ENCODE data around the gene MAD1L1. TPM values are rescaled to one million over a fixed set of nuclear protein-coding genes. Genes with fewer than 3 reads are reported as not detected.

MAD1L1 gene
- total RNA-seq, 3 donors from 2014 or later: 25.3 to 31.2 (median 26.2) TPM

- Histone ChIP-seq H3K36me3 (ENCODE audit: low read depth) (no peaks in the 10 kb centered on the region), H3K9me3 (no peaks in the 10 kb centered on the region), H3K4me1 (ENCODE audit: low read depth) (no peaks in the 10 kb centered on the region), H3K4me3 (no peak overlapping the region)
- DNase-seq (no peak), ATAC-seq (no peak)
- intact Hi-C loops (cut with DNase I, micrococcal nuclease): no loop called here
- TF ChIP-seq, protein P1, sequence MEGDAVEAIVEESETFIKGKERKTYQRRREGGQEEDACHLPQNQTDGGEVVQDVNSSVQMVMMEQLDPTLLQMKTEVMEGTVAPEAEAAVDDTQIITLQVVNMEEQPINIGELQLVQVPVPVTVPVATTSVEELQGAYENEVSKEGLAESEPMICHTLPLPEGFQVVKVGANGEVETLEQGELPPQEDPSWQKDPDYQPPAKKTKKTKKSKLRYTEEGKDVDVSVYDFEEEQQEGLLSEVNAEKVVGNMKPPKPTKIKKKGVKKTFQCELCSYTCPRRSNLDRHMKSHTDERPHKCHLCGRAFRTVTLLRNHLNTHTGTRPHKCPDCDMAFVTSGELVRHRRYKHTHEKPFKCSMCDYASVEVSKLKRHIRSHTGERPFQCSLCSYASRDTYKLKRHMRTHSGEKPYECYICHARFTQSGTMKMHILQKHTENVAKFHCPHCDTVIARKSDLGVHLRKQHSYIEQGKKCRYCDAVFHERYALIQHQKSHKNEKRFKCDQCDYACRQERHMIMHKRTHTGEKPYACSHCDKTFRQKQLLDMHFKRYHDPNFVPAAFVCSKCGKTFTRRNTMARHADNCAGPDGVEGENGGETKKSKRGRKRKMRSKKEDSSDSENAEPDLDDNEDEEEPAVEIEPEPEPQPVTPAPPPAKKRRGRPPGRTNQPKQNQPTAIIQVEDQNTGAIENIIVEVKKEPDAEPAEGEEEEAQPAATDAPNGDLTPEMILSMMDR (IDR thresholded peaks at IDR 0.05): no peak
These were observed 106.1 kb downstream of the MAD1L1 start for GRCh38 chr7:2126621-2127020.

GRCh38 chr7:2125931-2126330 is 106.8 kb downstream of the MAD1L1 start:
- ATAC-seq (no peak), DNase-seq (no peak)
- Histone ChIP-seq H3K4me3 (no peak overlapping the region), H3K4me1 (ENCODE audit: low read depth) (no peaks in the 10 kb centered on the region), H3K9me3 (no peaks in the 10 kb centered on the region), H3K36me3 (ENCODE audit: low read depth) (no peaks in the 10 kb centered on the region)
- TF ChIP-seq, protein P1 (IDR thresholded peaks at IDR 0.05): no peak
- intact Hi-C loops (cut with DNase I, micrococcal nuclease): no loop called here

DNA sequence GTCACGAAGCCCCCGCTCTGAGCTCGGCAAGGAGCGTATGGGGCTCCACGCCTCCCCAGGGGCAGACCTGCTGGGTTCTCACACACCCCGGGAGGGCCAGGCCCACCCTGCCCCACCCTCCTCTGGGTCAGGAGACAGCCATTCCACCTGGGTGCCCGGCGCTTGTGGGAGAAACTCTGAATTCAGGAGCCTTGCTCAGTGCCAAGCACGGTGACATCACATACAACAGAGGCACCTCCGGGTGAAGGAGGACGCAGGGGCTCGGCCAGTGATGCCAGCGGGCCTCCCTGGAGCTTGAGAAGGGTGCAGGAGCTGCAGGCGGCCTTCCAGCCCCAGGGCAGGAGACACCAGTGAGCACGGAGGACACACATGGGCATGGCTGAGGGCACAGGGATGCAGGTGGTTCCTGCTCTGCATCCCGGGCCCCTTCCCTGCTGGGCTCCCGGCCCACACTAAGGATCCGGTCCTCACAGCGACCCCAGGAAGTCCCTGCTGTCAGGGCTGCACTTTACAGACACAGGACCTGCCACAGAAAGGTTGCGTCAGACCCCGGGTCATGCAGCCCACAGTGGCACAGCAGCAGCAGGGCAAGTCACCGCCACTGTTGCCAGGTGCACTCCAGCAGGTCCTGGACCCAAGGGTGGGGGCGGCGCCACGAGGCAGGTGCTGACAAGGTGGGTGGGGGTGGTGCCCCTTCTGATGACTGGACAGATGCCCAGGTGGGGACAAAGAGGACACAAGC is 108.0 kb downstream of the MAD1L1 start:
- Histone ChIP-seq H3K4me3 (no peak overlapping the region), H3K4me1 (ENCODE audit: low read depth) (no peaks in the 10 kb centered on the region), H3K9me3 (no peaks in the 10 kb centered on the region), H3K36me3 (ENCODE audit: low read depth) (no peaks in the 10 kb centered on the region)
- intact Hi-C loops (cut with DNase I, micrococcal nuclease): no loop called here
- TF ChIP-seq, protein P1 (IDR thresholded peaks at IDR 0.05): no peak
- ATAC-seq: no peak
- no peak for DNase-seq

- intact Hi-C loops (cut with DNase I, micrococcal nuclease): no loop called here
- DNase-seq: no peak
- no peaks in the 10 kb centered on the region for H3K4me1 ChIP-seq (ENCODE audit: low read depth)
- no peaks in the 10 kb centered on the region for H3K36me3 ChIP-seq (ENCODE audit: low read depth)
- no peak for ATAC-seq
- TF ChIP-seq, protein P1 (IDR thresholded peaks at IDR 0.05): no peak
- H3K9me3 ChIP-seq: no peaks in the 10 kb centered on the region
- H3K4me3 ChIP-seq: no peak overlapping the region
These were observed 108.8 kb downstream of the MAD1L1 start for GRCh38 chr7:2123916-2124315.

DNA sequence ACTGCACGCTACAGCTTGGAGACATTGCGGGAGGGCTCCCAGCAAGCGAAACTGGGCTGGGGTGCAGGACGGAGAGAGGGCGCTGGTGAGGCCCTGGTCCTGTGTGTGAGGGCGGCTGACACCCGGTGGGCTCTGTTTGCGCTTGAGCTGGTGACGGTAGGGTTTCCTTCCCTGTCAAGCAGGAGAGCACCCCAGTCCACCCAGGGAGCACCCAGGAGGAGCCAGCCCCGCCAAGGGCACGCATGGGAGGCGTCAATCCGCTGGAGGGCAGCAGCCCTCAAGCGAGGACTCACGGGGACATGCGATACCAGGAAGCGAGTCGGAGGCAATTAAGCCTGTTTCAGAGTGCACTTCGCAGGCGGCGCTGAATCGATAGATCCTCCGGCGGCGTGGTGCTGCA is 109.4 kb downstream of the MAD1L1 start:
- Histone ChIP-seq H3K36me3 (ENCODE audit: low read depth) (no peaks in the 10 kb centered on the region), H3K9me3 (no peaks in the 10 kb centered on the region), H3K4me1 (ENCODE audit: low read depth) (no peaks in the 10 kb centered on the region), H3K4me3 (no peak overlapping the region)
- peak in 1 of 3 donors; percentile 46 for DNase-seq
- intact Hi-C loops (cut with DNase I, micrococcal nuclease): no loop called here
- peak; percentile 69 for ATAC-seq
- TF ChIP-seq, protein P1 (IDR thresholded peaks at IDR 0.05): no peak
